A549 (cell line): Measurements from ENCODE around the gene MUC20. TPM values are rescaled to one million over a fixed set of nuclear protein-coding genes. Genes with fewer than 3 reads are reported as not detected.
"Not testable (repeated sequence)": the region's sequence is repeated elsewhere in the genome, so short reads cannot be mapped to it uniquely, and the experiment has no call there.

ENCODE experiments used
- ATAC-seq, 2 experiments: fragments of 200-7000 bp in 1 of 2; fragments of >200 bp in 1 of 2; cut with Nextera tagmentation in 1 of 2; cut with Tn5 transposase in 1 of 2; 3 replicates each; pipeline versions ENCODE4 v1.8.0 to v1.9.1; 2018 to 2020; ENCODE audit warnings: mild to moderate bottlenecking in 1 of 2, moderate library complexity in 1 of 2
- CTCF ChIA-PET: fragments of 300-600 bp; sonication (Branson Sonifier 250); formaldehyde crosslinking; extraction: SDS; loops from one replicate; lab custom pipeline; 2021; ENCODE audit warnings: antibody characterized with exemption, inconsistent platforms; lab: Yijun Ruan, JAX
- POLR2A ChIA-PET: fragments of 350-600 bp; formaldehyde crosslinking; extraction: SDS; loops from one replicate; lab custom pipeline; 2021; ENCODE audit warnings: antibody characterized with exemption, inconsistent platforms; lab: Yijun Ruan, JAX
- DNase-seq, 2 experiments: peaks; one replicate each; pipeline versions ENCODE4 v3.0.0 to v3.0.0-alpha.2; 2011 to 2016; ENCODE audit warnings: low read depth in 1 of 2, low spot score in 1 of 2
- FAIRE-seq: peaks from 2 replicates; lab custom pipeline; 2011; peaks lifted over from hg19 to GRCh38; lab: Jason Lieb, UNC
- H3K27ac ChIP-seq, 2 experiments: fragments of >200 bp; sonication (Bioruptor Twin); formaldehyde crosslinking; 3 replicates each; pipeline ENCODE4 v1.5.1; 2016 to 2017
- H3K4me1 ChIP-seq: fragments of >200 bp; sonication (Bioruptor Twin); formaldehyde crosslinking; 3 replicates; pipeline ENCODE4 v1.6.1; 2016
- H3K4me2 ChIP-seq: fragments of >200 bp; sonication (Bioruptor Twin); formaldehyde crosslinking; 3 replicates; pipeline ENCODE4 v1.6.1; 2016
- H3K4me3 ChIP-seq: fragments of >200 bp; sonication (Bioruptor Twin); formaldehyde crosslinking; 3 replicates; pipeline ENCODE4 v1.5.1; 2016
- H3K9me3 ChIP-seq: fragments of >200 bp; sonication (Bioruptor Twin); formaldehyde crosslinking; 3 replicates; pipeline ENCODE4 v1.6.1; 2016
- WGBS: methylation state at CpG from one replicate; pipeline ENCODE4 v1.1.6; 2017; ENCODE audit errors: missing lambda C conversion rate; 5-methylcytosine and 5-hydroxymethylcytosine counted together
- polyA minus RNA-seq: library from RNA; depleted of rRNA, polyadenylated mRNA; stranded (reverse); fragments of >200 nt; gene quantifications from 2 replicates; pipeline ENCODE4 v1.2.3, GENCODE V29; 2011; rRNA and poly(A)+ RNA removed
- polyA plus RNA-seq, 4 experiments: library from polyadenylated mRNA; depleted of rRNA in 3 of 4; stranded (reverse); fragments of >200 nt; fragmentation: RNase III in 1 of 4; extraction: RNeasy Plus Mini Kit Qiagen cat#74134 plus additional on column Dnase treatment in 1 of 4; gene quantifications; 2 replicates in 3 of 4; 3 replicates in 1 of 4; pipeline ENCODE4 v1.2.3, GENCODE V29; 2011 to 2017

The MUC20 gene
- polyA plus RNA-seq (2011; rRNA removed) (0.44 and 0.65 TPM in 2 replicates), polyA plus RNA-seq (2017; fragmentation: RNase III; extraction: RNeasy Plus Mini Kit Qiagen cat#74134 plus additional on column Dnase treatment) (0.76 to 0.95 TPM (median 0.87 TPM) in 3 replicates), polyA minus RNA-seq (0.54 and 0.58 TPM in 2 replicates)
- polyA plus RNA-seq (2012; cell fraction: cytosol; rRNA removed) = 0.21 and 0.26 TPM in 2 replicates
- polyA plus RNA-seq (2012; cell fraction: nucleus; rRNA removed) = 2.3 and 3.2 TPM in 2 replicates

DNA sequence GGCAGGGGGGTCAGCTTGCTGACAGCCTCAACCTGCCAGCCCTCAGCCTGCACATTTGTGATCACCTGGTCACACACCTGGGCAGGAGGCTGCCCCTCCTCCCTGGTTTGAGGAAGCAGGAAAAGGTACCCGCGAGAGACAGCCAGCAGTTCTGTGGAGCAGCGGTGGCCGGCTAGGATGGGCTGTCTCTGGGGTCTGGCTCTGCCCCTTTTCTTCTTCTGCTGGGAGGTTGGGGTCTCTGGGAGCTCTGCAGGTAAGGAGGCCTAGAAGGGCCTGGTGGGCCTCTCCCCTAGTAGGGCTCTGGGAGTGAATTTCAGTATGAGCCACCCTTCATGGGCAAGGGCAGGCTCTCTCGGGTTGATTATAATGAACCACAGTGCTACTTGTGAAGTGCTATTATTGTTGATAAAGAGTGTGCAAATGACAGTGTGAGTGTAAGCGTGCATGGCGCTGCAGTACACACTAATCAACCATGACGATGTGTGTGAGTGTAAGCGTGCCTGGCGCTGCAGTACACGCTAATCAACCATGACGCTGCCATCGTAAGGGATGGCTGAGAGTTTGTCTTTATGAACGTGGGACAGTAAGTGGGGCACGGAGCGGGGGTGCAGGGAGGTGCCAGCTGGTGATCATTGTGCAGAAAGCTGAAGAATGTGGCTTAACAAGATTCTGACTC, at the start of gene MUC20:
TSS of gene MUC20 (plus strand) at position 148 of the 676 bp plus-strand sequence. CDS start at position 178, 30 bp downstream.
- H3K4me1 ChIP-seq = peaks cover 30% of the 10 kb centered on the region
- ATAC-seq, POLR2A ChIA-PET, FAIRE-seq, H3K27ac ChIP-seq, H3K4me2 ChIP-seq, DNase-seq, H3K9me3 ChIP-seq, H3K4me3 ChIP-seq: not testable (repeated sequence)
- CTCF ChIA-PET = interaction anchor here (0.6 to 1.9 kb wide), 8 partner anchors 17 to 173 kb away, joined by 3 to 18 read pairs (median 4); no protein-coding TSS in a partner anchor
- WGBS = 80% methylated on average over 16 of the region's 16 CpGs

GRCh38 chr3:195671283-195671682, 49.5 kb upstream of the MUC20 start:
- H3K27ac ChIP-seq, FAIRE-seq, H3K4me3 ChIP-seq, ATAC-seq, DNase-seq, H3K4me2 ChIP-seq, H3K9me3 ChIP-seq, POLR2A ChIA-PET, CTCF ChIA-PET, H3K4me1 ChIP-seq: not testable (repeated sequence)
- WGBS = 94% methylated on average over 17 of the region's 17 CpGs

GRCh38 chr3:195673711-195674110, 47.1 kb upstream of the MUC20 start:
- POLR2A ChIA-PET, H3K4me2 ChIP-seq, FAIRE-seq, H3K9me3 ChIP-seq, H3K4me3 ChIP-seq, H3K27ac ChIP-seq, DNase-seq, ATAC-seq, H3K4me1 ChIP-seq: not testable (repeated sequence)
- CTCF ChIA-PET = interaction anchor here (1.3 kb wide), 1 partner anchor 26 kb away, joined by 3 read pairs; no protein-coding TSS in a partner anchor
- WGBS = 91% methylated on average over 6 of the region's 9 CpGs

DNA sequence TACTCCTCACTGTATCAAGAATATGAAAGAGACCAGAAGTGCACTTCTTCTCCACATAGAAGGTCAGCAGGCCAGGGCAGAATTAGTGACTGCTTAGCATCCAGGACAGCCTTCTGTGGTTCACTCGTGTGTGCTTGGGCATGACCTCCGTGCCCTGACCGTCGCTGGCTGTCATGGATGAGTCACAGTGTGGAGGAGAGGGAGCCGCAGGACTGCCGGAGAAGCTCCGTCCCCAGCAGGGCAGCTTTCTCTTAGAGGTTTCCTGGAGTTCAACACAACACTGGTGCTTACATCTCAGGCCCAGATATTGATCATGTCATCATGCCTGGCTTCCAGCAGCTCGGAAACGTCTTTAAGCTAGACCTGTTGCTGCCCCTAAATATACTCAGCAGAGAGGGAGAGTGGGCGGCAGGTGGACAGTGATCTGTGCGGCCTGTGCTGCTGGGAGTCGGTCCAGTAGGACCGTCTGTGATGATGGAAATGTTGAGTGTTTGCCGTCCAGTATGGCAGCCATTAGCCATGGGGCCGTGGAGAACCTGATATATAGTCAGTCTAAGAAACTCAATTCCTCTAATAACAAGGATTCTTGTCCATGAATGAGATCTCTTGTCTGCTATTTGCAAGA, 42.3 kb upstream of the MUC20 start:
- H3K27ac ChIP-seq, H3K4me3 ChIP-seq, H3K9me3 ChIP-seq, H3K4me2 ChIP-seq, CTCF ChIA-PET, ATAC-seq, H3K4me1 ChIP-seq, POLR2A ChIA-PET, FAIRE-seq, DNase-seq: not testable (repeated sequence)
- WGBS = 79% methylated on average over 14 of the region's 15 CpGs

DNA sequence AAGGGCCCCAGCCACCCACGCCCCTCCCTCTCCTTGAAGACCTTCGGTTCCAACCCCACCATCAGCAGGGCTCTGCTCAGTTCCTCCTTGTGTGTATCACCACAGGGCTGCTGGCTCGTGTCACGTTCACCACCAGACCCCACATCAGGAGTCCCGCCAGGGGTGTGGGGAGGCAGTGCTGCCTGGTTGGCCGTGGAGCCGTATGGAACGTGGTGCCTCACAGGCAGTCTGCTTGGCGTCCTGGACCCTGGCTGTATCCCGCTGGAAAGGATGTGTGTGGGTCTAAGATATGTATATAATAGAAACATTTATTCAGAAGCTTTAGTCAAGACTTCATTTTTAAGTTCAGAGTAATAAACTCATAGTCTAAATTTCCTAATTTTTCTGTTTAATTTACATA, 40.1 kb upstream of the MUC20 start:
- H3K27ac ChIP-seq, H3K4me1 ChIP-seq, DNase-seq, CTCF ChIA-PET, H3K4me3 ChIP-seq, ATAC-seq, POLR2A ChIA-PET, H3K9me3 ChIP-seq, H3K4me2 ChIP-seq, FAIRE-seq: not testable (repeated sequence)
- 91% methylated on average over 7 of the region's 10 CpGs for WGBS

DNA sequence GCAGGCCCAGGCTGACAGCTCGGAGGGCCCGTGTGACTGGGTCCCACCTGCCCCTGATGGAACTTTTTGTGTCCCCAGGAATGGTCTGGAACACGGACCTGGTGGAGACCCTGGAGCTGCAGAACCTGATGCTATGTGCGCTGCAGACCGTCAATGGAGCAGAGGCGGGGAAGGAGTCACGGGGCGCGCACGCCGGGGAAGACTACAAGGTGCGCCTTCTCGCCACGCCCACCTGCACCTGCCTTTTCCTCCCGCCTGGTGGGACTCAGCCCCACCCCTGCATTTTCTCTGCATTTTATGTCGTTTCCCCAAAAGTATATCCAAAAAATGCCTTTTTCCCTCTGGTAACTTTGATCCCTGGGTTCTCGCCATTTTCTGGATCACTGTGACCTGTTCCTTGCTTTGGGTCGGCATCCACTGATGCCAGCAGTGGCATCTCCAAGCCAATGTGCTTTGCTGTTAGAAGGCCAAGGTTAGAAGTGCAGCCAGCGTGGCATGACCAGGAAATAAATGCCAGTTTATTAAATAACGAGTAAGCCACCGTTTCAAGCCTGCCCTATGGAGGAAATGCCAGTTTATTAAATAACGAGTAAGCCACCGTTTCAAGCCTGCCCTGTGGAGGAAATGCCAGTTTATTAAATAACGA, 39.2 kb upstream of the MUC20 start:
- H3K4me3 ChIP-seq, ATAC-seq, H3K27ac ChIP-seq, H3K4me2 ChIP-seq, CTCF ChIA-PET, H3K9me3 ChIP-seq, POLR2A ChIA-PET, FAIRE-seq, DNase-seq, H3K4me1 ChIP-seq: not testable (repeated sequence)
- WGBS = 83% methylated on average over 5 of the region's 24 CpGs

DNA sequence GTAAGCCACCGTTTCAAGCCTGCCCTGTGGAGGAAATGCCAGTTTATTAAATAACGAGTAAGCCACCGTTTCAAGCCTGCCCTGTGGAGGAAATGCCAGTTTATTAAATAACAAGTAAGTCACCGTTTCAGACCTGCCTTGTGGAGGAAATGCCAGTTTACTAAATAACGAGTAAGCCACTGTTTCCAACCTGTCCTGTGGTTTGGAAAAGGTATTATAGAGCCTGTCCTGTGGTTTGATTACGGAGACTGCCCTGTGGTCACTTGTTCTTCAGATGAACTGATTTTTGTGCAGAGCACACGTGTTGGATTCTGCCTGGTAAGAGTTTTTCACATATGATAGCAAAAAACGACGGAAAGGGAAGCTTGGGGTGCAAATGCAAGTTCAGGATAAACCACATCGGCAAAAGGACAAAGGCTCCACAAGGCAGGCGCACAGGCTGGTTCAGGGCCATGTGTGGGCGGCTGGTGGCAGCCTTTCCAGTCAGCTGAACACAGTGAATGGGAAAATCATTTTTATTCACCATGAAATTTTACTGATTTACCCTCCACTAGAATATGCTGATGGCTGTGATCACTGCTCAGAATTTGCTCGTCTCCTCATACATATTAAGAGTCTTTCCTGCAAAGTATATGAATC, 38.6 kb upstream of the MUC20 start:
- H3K9me3 ChIP-seq, POLR2A ChIA-PET, H3K4me2 ChIP-seq, H3K27ac ChIP-seq, DNase-seq, FAIRE-seq, CTCF ChIA-PET, H3K4me1 ChIP-seq, ATAC-seq, H3K4me3 ChIP-seq: not testable (repeated sequence)
- WGBS = 82% methylated on average over 13 of the region's 13 CpGs

DNA sequence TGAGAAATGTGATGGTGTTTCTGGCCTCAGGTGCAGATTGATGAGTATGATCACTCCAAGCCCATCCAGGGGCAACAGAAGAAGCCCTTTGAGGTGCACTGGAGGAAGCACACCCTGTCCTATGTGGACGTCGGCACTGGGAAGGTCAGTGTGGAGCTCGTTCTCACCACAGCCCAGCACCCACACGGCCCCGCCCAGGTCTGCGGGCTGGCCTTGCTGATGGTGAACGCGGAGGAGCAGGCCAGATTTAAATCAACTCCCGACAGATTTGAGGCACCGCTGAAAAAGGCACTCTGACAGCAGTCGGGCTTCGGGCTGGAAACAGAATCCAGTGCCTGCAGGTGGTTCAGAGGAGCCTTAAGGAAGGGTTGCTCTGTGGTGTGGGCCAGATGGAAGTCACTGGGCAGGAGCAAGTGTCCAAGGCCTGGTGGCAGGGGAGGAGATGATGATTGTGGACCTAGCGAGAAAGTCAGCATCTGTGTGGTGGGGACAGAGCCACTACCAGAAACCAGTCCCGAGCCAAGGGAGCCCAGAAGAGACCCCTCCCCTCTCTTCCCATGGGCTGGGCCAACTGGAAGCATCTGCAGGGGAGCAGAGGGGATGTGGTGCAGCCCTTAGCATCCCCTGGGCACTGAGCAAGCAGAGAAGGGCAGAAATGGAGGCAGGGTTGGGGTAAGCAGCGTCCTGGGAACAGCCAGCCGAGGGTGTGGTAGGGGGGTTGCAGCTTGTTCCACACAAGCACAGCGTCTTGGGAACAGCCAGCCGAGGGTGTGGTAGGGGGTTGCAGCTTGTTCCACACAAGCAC, 36.9 kb upstream of the MUC20 start:
- H3K4me3 ChIP-seq, POLR2A ChIA-PET, H3K9me3 ChIP-seq, CTCF ChIA-PET, FAIRE-seq, H3K4me1 ChIP-seq, H3K4me2 ChIP-seq, DNase-seq: not testable (repeated sequence)
- H3K27ac ChIP-seq = 0 out of 6 replicates have a peak overlapping the region, but pooled peaks of 1 of the 2 experiments have one; percentile 19
- peak in 1 of 2 experiments; percentile 41; a peak in 3 of 6 replicates for ATAC-seq
- 87% methylated on average over 18 of the region's 18 CpGs for WGBS

DNA sequence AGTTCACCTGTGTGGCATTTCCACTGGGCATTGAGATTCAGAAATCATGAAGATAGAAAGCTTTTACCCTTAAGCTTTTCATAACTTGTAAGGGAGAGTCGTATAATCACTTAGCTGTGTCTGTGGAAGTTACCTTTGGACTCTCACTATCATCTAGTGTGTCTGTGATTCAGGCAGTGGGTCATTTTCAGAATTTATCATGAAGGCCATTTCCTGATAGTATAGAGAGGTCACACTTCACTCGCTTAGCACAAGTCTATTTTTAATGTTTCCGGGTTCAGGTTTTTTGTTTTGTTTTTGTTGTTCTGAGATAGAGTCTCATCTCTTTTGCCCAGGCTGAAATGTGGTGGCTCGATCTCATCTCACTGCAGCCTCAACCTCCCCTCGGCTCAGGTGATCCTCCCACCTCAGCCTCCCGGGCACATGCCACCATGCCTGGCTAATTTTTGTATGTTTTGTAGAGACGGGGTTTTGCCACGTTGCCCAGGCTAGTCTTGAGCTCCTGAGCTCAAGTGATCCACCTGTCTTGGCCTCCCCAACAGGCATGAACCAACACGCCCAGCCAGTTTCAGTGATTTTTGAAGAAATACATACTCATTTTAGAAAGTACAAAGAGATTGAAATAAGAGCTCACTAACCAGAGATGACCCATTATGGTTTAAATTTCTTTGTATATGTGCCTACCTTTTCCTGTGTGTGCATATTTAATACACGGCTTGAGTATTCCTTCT, 36.1 kb upstream of the MUC20 start:
- H3K4me3 ChIP-seq, H3K4me1 ChIP-seq, H3K4me2 ChIP-seq, H3K9me3 ChIP-seq, H3K27ac ChIP-seq, FAIRE-seq, DNase-seq, CTCF ChIA-PET, POLR2A ChIA-PET: not testable (repeated sequence)
- peak in 1 of 2 experiments; percentile 24; a peak in 3 of 6 replicates for ATAC-seq
- WGBS = 81% methylated on average over 10 of the region's 10 CpGs
